ENCODE results near the gene IL11. TPM values are rescaled to one million over a fixed set of nuclear protein-coding genes. Genes with fewer than 3 reads are reported as not detected.

Gene IL11
- total RNA-seq, 1 donor from 2014 or later = 0.06 TPM

- TF ChIP-seq CTCF (IDR thresholded peaks at IDR 0.05) (no peak), EZH2phosphoT487 (IDR thresholded peaks at IDR 0.05) (no peak), EZH2 (IDR thresholded peaks at IDR 0.05) (no peak)
- Histone ChIP-seq H4K20me1 (ENCODE audit: low read depth) (peaks cover 38% of the 10 kb centered on the region), H3K36me3 (no peaks in the 10 kb centered on the region), H3K4me2 (peak overlapping the region; percentile 84), H2AFZ (replicated peaks) (no peak overlapping the region), H3K4me1 (peaks cover 8% of the 10 kb centered on the region), H3F3A (ENCODE audit: low read depth) (peaks cover 13% of the 10 kb centered on the region), H3K4me3 (peak overlapping the region; percentile 95), H3K9ac (no peak overlapping the region), H3K79me2 (ENCODE audit: low read depth) (peaks cover 26% of the 10 kb centered on the region), H3K27me3 (no peaks in the 10 kb centered on the region), H3K27ac (no peak overlapping the region), H3K9me3 (ENCODE audit: low read depth) (no peaks in the 10 kb centered on the region)
- peaks cover 8% of the 10 kb centered on the region for H3K36me3 Mint-ChIP-seq
- H3K4me3 Mint-ChIP-seq = peak overlapping the region; percentile 87
- no peaks in the 10 kb centered on the region for H3K9me3 Mint-ChIP-seq
- peaks cover 25% of the 10 kb centered on the region for H3K4me1 Mint-ChIP-seq
- H3K27me3 Mint-ChIP-seq (ENCODE audit: insufficient read depth, low read depth) = peaks cover 14% of the 10 kb centered on the region
- H3K27ac Mint-ChIP-seq = no peak overlapping the region
- no peak for DNase-seq (ENCODE audit: low spot score)
These were observed 28.4 kb downstream of the IL11 start for GRCh38 chr19:55341595-55342531.

GRCh38 chr19:55341171-55341588, 29.1 kb downstream of the IL11 start:
- peak overlapping the region; percentile 29 for H3K27ac Mint-ChIP-seq
- H3K4me3 Mint-ChIP-seq = peak overlapping the region; percentile 98
- H3K4me3 ChIP-seq = peak overlapping the region; percentile 95
- H3K9ac ChIP-seq = peak overlapping the region; percentile 74
- H3F3A ChIP-seq (ENCODE audit: low read depth) = peaks cover 13% of the 10 kb centered on the region
- TF ChIP-seq EZH2phosphoT487 (IDR thresholded peaks at IDR 0.05) (no peak), EZH2 (IDR thresholded peaks at IDR 0.05) (no peak), CTCF (IDR thresholded peaks at IDR 0.05) (no peak)
- H3K36me3 Mint-ChIP-seq = peaks cover 8% of the 10 kb centered on the region
- H4K20me1 ChIP-seq (ENCODE audit: low read depth) = peaks cover 33% of the 10 kb centered on the region
- peak; percentile 93 for DNase-seq (ENCODE audit: low spot score)
- H3K4me2 ChIP-seq = peak overlapping the region; percentile 84
- H3K36me3 ChIP-seq = no peaks in the 10 kb centered on the region
- H3K79me2 ChIP-seq (ENCODE audit: low read depth) = peaks cover 26% of the 10 kb centered on the region
- H3K27me3 ChIP-seq = no peaks in the 10 kb centered on the region
- no peaks in the 10 kb centered on the region for H3K9me3 Mint-ChIP-seq
- peaks cover 8% of the 10 kb centered on the region for H3K4me1 ChIP-seq
- H3K27ac ChIP-seq = no peak overlapping the region
- no peaks in the 10 kb centered on the region for H3K9me3 ChIP-seq (ENCODE audit: low read depth)
- no peak overlapping the region for H2AFZ ChIP-seq (replicated peaks)
- peaks cover 25% of the 10 kb centered on the region for H3K4me1 Mint-ChIP-seq
- H3K27me3 Mint-ChIP-seq (ENCODE audit: insufficient read depth, low read depth) = peaks cover 14% of the 10 kb centered on the region

GRCh38 chr19:55340784-55341147, 29.5 kb downstream of the IL11 start:
- peaks cover 8% of the 10 kb centered on the region for H3K36me3 Mint-ChIP-seq
- H3K9me3 ChIP-seq (ENCODE audit: low read depth) = no peaks in the 10 kb centered on the region
- H3K4me3 ChIP-seq = peak overlapping the region; percentile 95
- peak overlapping the region; percentile 98 for H3K4me3 Mint-ChIP-seq
- H3K36me3 ChIP-seq = no peaks in the 10 kb centered on the region
- H3K4me1 ChIP-seq = peaks cover 8% of the 10 kb centered on the region
- peaks cover 13% of the 10 kb centered on the region for H3F3A ChIP-seq (ENCODE audit: low read depth)
- H3K4me1 Mint-ChIP-seq = peaks cover 25% of the 10 kb centered on the region
- H3K27me3 ChIP-seq = no peaks in the 10 kb centered on the region
- peak; percentile 66 for DNase-seq (ENCODE audit: low spot score)
- H3K4me2 ChIP-seq = peak overlapping the region; percentile 84
- no peaks in the 10 kb centered on the region for H3K9me3 Mint-ChIP-seq
- H2AFZ ChIP-seq (replicated peaks) = no peak overlapping the region
- peak overlapping the region; percentile 35 for H3K27ac ChIP-seq
- H4K20me1 ChIP-seq (ENCODE audit: low read depth) = peaks cover 28% of the 10 kb centered on the region
- H3K27ac Mint-ChIP-seq = peak overlapping the region; percentile 29
- H3K9ac ChIP-seq = peak overlapping the region; percentile 74
- H3K79me2 ChIP-seq (ENCODE audit: low read depth) = peaks cover 26% of the 10 kb centered on the region
- H3K27me3 Mint-ChIP-seq (ENCODE audit: insufficient read depth, low read depth) = peaks cover 14% of the 10 kb centered on the region
- TF ChIP-seq EZH2phosphoT487 (IDR thresholded peaks at IDR 0.05) (no peak), CTCF (IDR thresholded peaks at IDR 0.05) (peak; percentile 40), EZH2 (IDR thresholded peaks at IDR 0.05) (no peak)

Measured in neural progenitor cell (in vitro differentiated cells).